BE2C (cell line): ENCODE data around the gene ZSCAN12.
"Not testable (repeated sequence)": the region's sequence is repeated elsewhere in the genome, so short reads cannot be mapped to it uniquely, and the experiment has no call there.

Experiments used
- DNase-seq: peaks from one replicate; pipeline ENCODE4 v3.0.0-alpha.2; 2020
- H3K27me3 ChIP-seq: fragments of 250-450 bp; sonication (Bioruptor Pico); 2 replicates; pipeline ENCODE4 v1.5.1; 2020; ENCODE audit warnings: mild to moderate bottlenecking
- H3K36me3 ChIP-seq: fragments of 250-450 bp; sonication (Bioruptor Pico); 2 replicates; pipeline ENCODE4 v1.5.1; 2020; ENCODE audit warnings: mild to moderate bottlenecking
- H3K4me1 ChIP-seq: fragments of 250-450 bp; sonication (Bioruptor Pico); 2 replicates; pipeline ENCODE4 v1.5.1; 2020
- H3K4me3 ChIP-seq: 2 replicates; pipeline ENCODE4 v1.5.1; 2011; ENCODE audit warnings: low read depth, low read length
- H3K9me3 ChIP-seq: fragments of 250-450 bp; sonication (Bioruptor Pico); 2 replicates; pipeline ENCODE4 v1.5.1; 2020
- CTCF ChIP-seq: IDR thresholded peaks from 2 replicates; pipeline ENCODE4 v1.5.1; 2012; ENCODE audit warnings: mild to moderate bottlenecking, low read depth, low read length

The ZSCAN12 gene

GRCh38 chr6:28423546-28423945, 24.0 kb upstream of the ZSCAN12 start:
- TF ChIP-seq CTCF, result no peak
- no peaks in the 10 kb centered on the region for H3K9me3 ChIP-seq
- no peaks in the 10 kb centered on the region for H3K27me3 ChIP-seq
- H3K4me3 ChIP-seq, result no peak overlapping the region
- H3K4me1 ChIP-seq, result no peaks in the 10 kb centered on the region
- DNase-seq, result no peak
- no peaks in the 10 kb centered on the region for H3K36me3 ChIP-seq

GRCh38 chr6:28413681-28414080, 14.1 kb upstream of the ZSCAN12 start:
- TF ChIP-seq CTCF, result no peak
- H3K4me3 ChIP-seq, result no peak overlapping the region
- no peak for DNase-seq
- H3K36me3 ChIP-seq, result no peaks in the 10 kb centered on the region
- no peaks in the 10 kb centered on the region for H3K27me3 ChIP-seq
- H3K9me3 ChIP-seq, result no peaks in the 10 kb centered on the region
- no peaks in the 10 kb centered on the region for H3K4me1 ChIP-seq

- H3K9me3 ChIP-seq, result no peaks in the 10 kb centered on the region
- DNase-seq, result no peak
- H3K36me3 ChIP-seq, result no peaks in the 10 kb centered on the region
- H3K27me3 ChIP-seq, result no peaks in the 10 kb centered on the region
- no peak for TF ChIP-seq CTCF
- no peaks in the 10 kb centered on the region for H3K4me1 ChIP-seq
- no peak overlapping the region for H3K4me3 ChIP-seq
Observed at GRCh38 chr6:28410767-28411166, 11.2 kb upstream of the ZSCAN12 start.

GRCh38 chr6:28408076-28408802, 8.7 kb upstream of the ZSCAN12 start:
- Histone ChIP-seq H3K4me1 (no peaks in the 10 kb centered on the region), H3K9me3 (no peaks in the 10 kb centered on the region), H3K27me3 (no peaks in the 10 kb centered on the region), H3K36me3 (no peaks in the 10 kb centered on the region), H3K4me3 (no peak overlapping the region)
- DNase-seq, result no peak
- TF ChIP-seq CTCF, result no peak

- no peak for DNase-seq
- H3K27me3 ChIP-seq, result no peaks in the 10 kb centered on the region
- no peak for TF ChIP-seq CTCF
- H3K4me3 ChIP-seq, result no peak overlapping the region
- H3K36me3 ChIP-seq, result no peaks in the 10 kb centered on the region
- no peaks in the 10 kb centered on the region for H3K9me3 ChIP-seq
- H3K4me1 ChIP-seq, result no peaks in the 10 kb centered on the region
Observed at GRCh38 chr6:28407401-28407800, 7.9 kb upstream of the ZSCAN12 start.

- not testable (repeated sequence) for DNase-seq, H3K9me3 ChIP-seq, H3K4me1 ChIP-seq, H3K27me3 ChIP-seq, H3K4me3 ChIP-seq, H3K36me3 ChIP-seq
Observed at GRCh38 chr6:28403923-28404322, 4.4 kb upstream of the ZSCAN12 start.
